Measurements from ENCODE around the gene FAM43A.

Gene FAM43A

DNA sequence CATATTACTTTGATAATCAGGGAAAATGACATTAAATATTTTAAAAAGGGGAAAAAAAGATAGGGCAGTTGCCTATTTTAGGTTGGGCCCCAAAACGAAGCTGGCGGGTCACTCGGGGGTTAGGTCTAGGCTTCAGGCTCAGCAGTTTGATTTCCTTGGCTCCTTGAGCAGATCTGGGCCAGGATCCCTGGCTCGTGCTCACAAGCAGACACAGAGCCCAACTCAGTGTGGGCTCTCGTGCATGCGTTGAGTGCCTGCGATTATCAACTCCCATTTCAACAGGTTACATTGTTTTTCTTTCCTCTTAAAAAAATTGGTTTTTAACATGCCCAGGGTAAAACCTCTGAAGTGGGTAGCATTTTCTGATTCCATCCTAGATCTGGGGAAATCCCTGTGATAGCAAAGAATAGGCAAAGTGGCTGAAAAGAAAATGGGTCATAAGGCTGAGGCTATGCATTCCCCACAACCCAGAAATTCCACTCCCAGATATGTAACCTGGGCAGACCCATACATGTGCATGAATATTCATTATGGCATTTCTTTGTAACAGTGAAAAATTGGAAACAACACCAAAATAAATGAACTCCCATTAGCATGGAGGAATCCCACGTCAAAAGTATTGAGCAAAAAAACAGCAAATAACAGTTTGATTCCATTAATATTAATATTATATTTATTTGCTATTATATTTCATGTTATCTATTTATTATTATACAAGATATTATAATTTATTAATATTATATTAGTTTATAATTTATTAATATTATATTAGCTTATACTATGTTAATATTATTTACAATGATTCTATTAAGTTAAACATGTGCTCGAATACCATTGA is 27.8 kb downstream of the FAM43A start:
- Histone ChIP-seq H3K27me3 (ENCODE audit: insufficient read depth, low read length, poor library complexity, severe bottlenecking) (no peaks in the 10 kb centered on the region), H4K20me1 (ENCODE audit: insufficient read depth, low read length, poor library complexity, severe bottlenecking) (no peaks in the 10 kb centered on the region), H3K4me2 (ENCODE audit: low read depth, low read length, poor library complexity, severe bottlenecking) (no peak overlapping the region), H3K36me3 (ENCODE audit: insufficient read depth, low read length) (no peaks in the 10 kb centered on the region), H3F3A (ENCODE audit: low read depth) (no peaks in the 10 kb centered on the region), H3K4me1 (ENCODE audit: insufficient read depth, low read length, poor library complexity, severe bottlenecking) (no peaks in the 10 kb centered on the region), H3K79me2 (ENCODE audit: insufficient read depth, low read length) (no peaks in the 10 kb centered on the region), H3K9me3 (ENCODE audit: insufficient read depth, low read depth, low read length) (no peaks in the 10 kb centered on the region), H3K9ac (ENCODE audit: low read depth, low read length, poor library complexity, severe bottlenecking) (no peak overlapping the region), H2AFZ (ENCODE audit: low read length) (no peak overlapping the region), H3K9me2 (replicated peaks; ENCODE audit: low read depth, low read length) (no peaks in the 10 kb centered on the region), H3K4me3 (ENCODE audit: low read length, poor library complexity, severe bottlenecking) (no peak overlapping the region)
- TF ChIP-seq CTCF (conservative IDR thresholded peaks at IDR 0.05; ENCODE audit: low read length): no peak
- no peak for TF ChIP-seq EZH2phosphoT487 (IDR thresholded peaks at IDR 0.05; ENCODE audit: borderline replicate concordance)

GRCh38 chr3:194714137-194714455 is 28.4 kb downstream of the FAM43A start:
- Histone ChIP-seq H3K4me2 (ENCODE audit: low read depth, low read length, poor library complexity, severe bottlenecking) (no peak overlapping the region), H3K9me3 (ENCODE audit: insufficient read depth, low read depth, low read length) (no peaks in the 10 kb centered on the region), H3K4me3 (ENCODE audit: low read length, poor library complexity, severe bottlenecking) (no peak overlapping the region), H3K4me1 (ENCODE audit: insufficient read depth, low read length, poor library complexity, severe bottlenecking) (no peaks in the 10 kb centered on the region), H3K9me2 (replicated peaks; ENCODE audit: low read depth, low read length) (no peaks in the 10 kb centered on the region), H4K20me1 (ENCODE audit: insufficient read depth, low read length, poor library complexity, severe bottlenecking) (no peaks in the 10 kb centered on the region), H3K9ac (ENCODE audit: low read depth, low read length, poor library complexity, severe bottlenecking) (no peak overlapping the region), H3K36me3 (ENCODE audit: insufficient read depth, low read length) (no peaks in the 10 kb centered on the region), H3K27me3 (ENCODE audit: insufficient read depth, low read length, poor library complexity, severe bottlenecking) (no peaks in the 10 kb centered on the region), H2AFZ (ENCODE audit: low read length) (no peak overlapping the region), H3F3A (ENCODE audit: low read depth) (no peaks in the 10 kb centered on the region), H3K79me2 (ENCODE audit: insufficient read depth, low read length) (no peaks in the 10 kb centered on the region)
- TF ChIP-seq EZH2phosphoT487 (IDR thresholded peaks at IDR 0.05; ENCODE audit: borderline replicate concordance) (no peak), CTCF (conservative IDR thresholded peaks at IDR 0.05; ENCODE audit: low read length) (no peak)

DNA sequence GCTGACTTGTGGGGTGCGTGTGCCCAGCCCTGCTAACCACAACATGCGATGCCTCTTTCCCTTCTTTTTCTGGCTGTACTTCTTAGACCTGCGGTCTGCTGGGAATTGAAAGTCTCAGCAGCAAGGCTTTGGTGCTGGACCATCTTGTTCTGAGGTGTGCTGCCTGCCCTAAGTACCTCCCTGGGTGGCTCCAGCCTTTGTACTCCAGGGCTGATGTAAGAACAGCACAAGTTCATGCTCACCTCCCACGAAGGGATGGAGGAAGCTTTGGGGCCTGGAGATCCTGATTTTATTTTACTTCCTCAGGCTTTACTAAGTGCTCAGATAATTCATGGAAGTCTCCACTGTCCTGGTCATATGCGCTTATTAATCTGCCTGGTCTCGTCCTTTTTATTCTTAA is 28.9 kb downstream of the FAM43A start:
- Histone ChIP-seq H3K9me3 (ENCODE audit: insufficient read depth, low read depth, low read length) (no peaks in the 10 kb centered on the region), H3K27me3 (ENCODE audit: insufficient read depth, low read length, poor library complexity, severe bottlenecking) (no peaks in the 10 kb centered on the region), H3K9me2 (replicated peaks; ENCODE audit: low read depth, low read length) (no peaks in the 10 kb centered on the region), H3K79me2 (ENCODE audit: insufficient read depth, low read length) (no peaks in the 10 kb centered on the region), H3K9ac (ENCODE audit: low read depth, low read length, poor library complexity, severe bottlenecking) (no peak overlapping the region), H3K4me2 (ENCODE audit: low read depth, low read length, poor library complexity, severe bottlenecking) (no peak overlapping the region), H2AFZ (ENCODE audit: low read length) (no peak overlapping the region), H3F3A (ENCODE audit: low read depth) (no peaks in the 10 kb centered on the region), H3K4me1 (ENCODE audit: insufficient read depth, low read length, poor library complexity, severe bottlenecking) (no peaks in the 10 kb centered on the region), H3K4me3 (ENCODE audit: low read length, poor library complexity, severe bottlenecking) (no peak overlapping the region), H4K20me1 (ENCODE audit: insufficient read depth, low read length, poor library complexity, severe bottlenecking) (no peaks in the 10 kb centered on the region), H3K36me3 (ENCODE audit: insufficient read depth, low read length) (no peaks in the 10 kb centered on the region)
- no peak for TF ChIP-seq CTCF (conservative IDR thresholded peaks at IDR 0.05; ENCODE audit: low read length)
- no peak for TF ChIP-seq EZH2phosphoT487 (IDR thresholded peaks at IDR 0.05; ENCODE audit: borderline replicate concordance)

All from Loucy (cell line).